Liver (tissue), 9 donors: ENCODE results near the gene LIMCH1. TPM values are rescaled to one million over a fixed set of nuclear protein-coding genes. Genes with fewer than 3 reads are reported as not detected.

Experiments
- DNase-seq: peaks from one replicate; pipeline ENCODE4 v3.0.0-alpha.2; 2017; ENCODE audit warnings: low spot score
- H3K27ac ChIP-seq, 2 donors: one replicate each; pipeline ENCODE4 v1.7.0; 2013; ENCODE audit warnings: inconsistent platforms in 2 of 2, low read length in 2 of 2, control low read depth in 1 of 2, low read depth in 1 of 2, mild to moderate bottlenecking in 1 of 2
- H3K27me3 ChIP-seq, 4 donors: one replicate each; pipeline versions ENCODE4 v1.6.1 to v1.7.0; 2013; ENCODE audit warnings: low read length in 3 of 4, inconsistent platforms in 1 of 4, mild to moderate bottlenecking in 1 of 4, moderate library complexity in 1 of 4; ENCODE audit not compliant: control insufficient read depth in 4 of 4, insufficient read depth in 4 of 4
- H3K36me3 ChIP-seq, 4 donors: one replicate each; pipeline versions ENCODE4 v1.6.1 to v1.7.0; 2013; ENCODE audit warnings: low read length in 3 of 4, mild to moderate bottlenecking in 3 of 4, low read depth in 1 of 4, moderate library complexity in 1 of 4; ENCODE audit not compliant: control insufficient read depth in 4 of 4, insufficient read depth in 3 of 4
- H3K4me1 ChIP-seq, 4 donors: one replicate each; pipeline versions ENCODE4 v1.6.1 to v1.7.0; 2013; ENCODE audit warnings: low read length in 3 of 4, mild to moderate bottlenecking in 3 of 4, moderate library complexity in 1 of 4; ENCODE audit not compliant: control insufficient read depth in 4 of 4, insufficient read depth in 4 of 4
- H3K4me3 ChIP-seq, 3 donors: one replicate each; pipeline versions ENCODE4 v1.6.1 to v1.7.0; 2013; ENCODE audit warnings: low read length in 3 of 3, control low read depth in 1 of 3, low read depth in 1 of 3, mild to moderate bottlenecking in 1 of 3
- H3K9ac ChIP-seq, 2 donors: one replicate each; pipeline ENCODE4 v1.7.0; 2013; ENCODE audit warnings: low read length in 2 of 2, mild to moderate bottlenecking in 2 of 2, moderate library complexity in 2 of 2, control low read depth in 1 of 2, low read depth in 1 of 2
- H3K9me3 ChIP-seq, 4 donors: one replicate each; pipeline versions ENCODE4 v1.6.1 to v1.7.0; 2013; ENCODE audit warnings: low read length in 3 of 4; ENCODE audit not compliant: control insufficient read depth in 4 of 4
- ATF3 ChIP-seq: IDR thresholded peaks from 2 replicates; pipeline ENCODE4 v1.6.1; 2016; ENCODE audit warnings: antibody characterized with exemption
- CTCF ChIP-seq: fragments of 150-350 bp; IDR thresholded peaks from 2 replicates; pipeline ENCODE4 v1.5.1; 2017; ENCODE audit warnings: improper control_type of control experiment, low read depth, low read length; ENCODE audit not compliant: missing input control
- EGR1 ChIP-seq, 2 donors: IDR thresholded peaks; 2 replicates each; pipeline ENCODE4 v1.6.1; 2016 to 2018; ENCODE audit warnings: antibody characterized with exemption in 2 of 2, low read depth in 2 of 2
- FOXA1 ChIP-seq: IDR thresholded peaks from 2 replicates; pipeline ENCODE4 v1.6.1; 2016; ENCODE audit warnings: antibody characterized with exemption
- FOXA2 ChIP-seq: IDR thresholded peaks from 2 replicates; pipeline ENCODE4 v1.6.1; 2016; ENCODE audit warnings: antibody characterized with exemption
- GABPA ChIP-seq, 2 donors: IDR thresholded peaks in 1 of 2; conservative IDR thresholded peaks in 1 of 2; 2 replicates each; pipeline ENCODE4 v1.6.1; 2016; ENCODE audit warnings: antibody characterized with exemption in 2 of 2, mild to moderate bottlenecking in 1 of 2, moderate library complexity in 1 of 2
- HNF4A ChIP-seq, 2 donors: conservative IDR thresholded peaks; 2 replicates each; pipeline ENCODE4 v1.6.1; 2016; ENCODE audit warnings: antibody characterized with exemption in 2 of 2, mild to moderate bottlenecking in 2 of 2
- HNF4G ChIP-seq: IDR thresholded peaks from 2 replicates; pipeline ENCODE4 v1.6.1; 2016; ENCODE audit warnings: antibody characterized with exemption
- JUND ChIP-seq, 2 donors: IDR thresholded peaks; 2 replicates each; pipeline ENCODE4 v1.6.1; 2016; ENCODE audit warnings: antibody characterized with exemption in 2 of 2
- MAX ChIP-seq: IDR thresholded peaks from 2 replicates; pipeline ENCODE4 v1.6.1; 2016; ENCODE audit warnings: antibody characterized with exemption
- NR2F2 ChIP-seq: IDR thresholded peaks from 2 replicates; pipeline ENCODE4 v1.6.1; 2016; ENCODE audit warnings: antibody characterized with exemption
- RAD21 ChIP-seq, 2 donors: IDR thresholded peaks; 2 replicates each; pipeline ENCODE4 v1.6.1; 2016; ENCODE audit warnings: antibody characterized with exemption in 2 of 2, mild to moderate bottlenecking in 2 of 2
- REST ChIP-seq: IDR thresholded peaks from 2 replicates; pipeline ENCODE4 v1.6.1; 2016; ENCODE audit warnings: antibody characterized with exemption, mild to moderate bottlenecking
- RXRA ChIP-seq, 2 donors: IDR thresholded peaks; 2 replicates each; pipeline ENCODE4 v1.6.1; 2017 to 2018; ENCODE audit warnings: antibody characterized with exemption in 2 of 2, mild to moderate bottlenecking in 1 of 2
- SP1 ChIP-seq: IDR thresholded peaks from 2 replicates; pipeline ENCODE4 v1.6.1; 2018; ENCODE audit warnings: antibody characterized with exemption, mild to moderate bottlenecking
- TAF1 ChIP-seq: conservative IDR thresholded peaks from 2 replicates; pipeline ENCODE4 v1.6.1; 2016; ENCODE audit warnings: antibody characterized with exemption, mild to moderate bottlenecking
- YY1 ChIP-seq: IDR thresholded peaks from 2 replicates; pipeline ENCODE4 v1.6.1; 2016; ENCODE audit warnings: antibody characterized with exemption, mild to moderate bottlenecking
- WGBS: extraction: QIAGEN DNeasy Blood & Tissue Kit; methylation state at CpG from one replicate; pipeline ENCODE4 v1.1.7; 2013; 5-methylcytosine and 5-hydroxymethylcytosine counted together
- polyA plus RNA-seq, 2 donors: library from polyadenylated mRNA; stranded (reverse) in 1 of 2; unstranded in 1 of 2; fragments of 200-250 nt in 1 of 2; fragments of >200 nt in 1 of 2; fragmentation: Nextera tagmentation in 1 of 2; extraction: Ambion mirVana in 1 of 2; gene quantifications; one replicate each; pipeline versions ENCODE4 v1.2.1 to v1.2.3, GENCODE V29; 2013 to 2015
- total RNA-seq, 2 donors: library from RNA; depleted of rRNA; stranded (reverse); fragments of >200 nt; gene quantifications; one replicate each; pipeline ENCODE4 v1.2.3, GENCODE V29; 2014
- donor health status: healthy.
- donor health status: healthy.
- donor health status: healthy.
- donor health status: healthy.
- donor health status: healthy.

Gene LIMCH1
- total and polyA plus RNA-seq, 4 donors: 2.0 to 30.6 (median 8.1) TPM

GRCh38 chr4:41575207-41575606 lies 37.2 kb downstream of the LIMCH1 start:
- no peak for TF ChIP-seq SP1
- TF ChIP-seq ATF3: no peak
- no peak for TF ChIP-seq EGR1 (IDR thresholded peaks at IDR 0.05; ENCODE audit: low read depth in 2 of 2)
- TF ChIP-seq MAX: no peak
- no peak for TF ChIP-seq GABPA (IDR thresholded peaks at IDR 0.05 in 1 of 2, conservative IDR thresholded peaks at IDR 0.05 in 1 of 2)
- TF ChIP-seq RXRA (IDR thresholded peaks at IDR 0.05): no peak
- no peak for TF ChIP-seq RAD21 (IDR thresholded peaks at IDR 0.05)
- no peak for TF ChIP-seq NR2F2
- no peak for TF ChIP-seq FOXA2
- TF ChIP-seq REST: no peak
- TF ChIP-seq TAF1: no peak
- no peak for TF ChIP-seq FOXA1
- H3K9me3 ChIP-seq: no peaks in the 10 kb centered on the region
- no peak overlapping the region for H3K27ac ChIP-seq
- no peaks in the 10 kb centered on the region for H3K36me3 ChIP-seq
- no peak for DNase-seq
- no peaks in the 10 kb centered on the region for H3K27me3 ChIP-seq
- no peak overlapping the region for H3K4me3 ChIP-seq
- no peaks in the 10 kb centered on the region for H3K4me1 ChIP-seq
- WGBS: 88% methylated on average over 4 of the region's 4 CpGs
- H3K9ac ChIP-seq: no peak overlapping the region

GRCh38 chr4:41575665-41576064 lies 37.7 kb downstream of the LIMCH1 start:
- H3K4me3 ChIP-seq: no peak overlapping the region
- no peaks in the 10 kb centered on the region for H3K9me3 ChIP-seq
- TF ChIP-seq MAX: no peak
- no peak for DNase-seq
- H3K9ac ChIP-seq: no peak overlapping the region
- no peaks in the 10 kb centered on the region for H3K4me1 ChIP-seq
- H3K27me3 ChIP-seq: no peaks in the 10 kb centered on the region
- 93% methylated on average over 1 of the region's 1 CpG for WGBS
- H3K27ac ChIP-seq: no peak overlapping the region
- no peaks in the 10 kb centered on the region for H3K36me3 ChIP-seq

- no peak for TF ChIP-seq RXRA (IDR thresholded peaks at IDR 0.05)
- TF ChIP-seq CTCF: no peak
- TF ChIP-seq RAD21 (IDR thresholded peaks at IDR 0.05): no peak
- no peak for TF ChIP-seq HNF4G
- no peak for TF ChIP-seq YY1
- TF ChIP-seq REST: no peak
- TF ChIP-seq TAF1: no peak
- TF ChIP-seq EGR1 (IDR thresholded peaks at IDR 0.05; ENCODE audit: low read depth in 2 of 2): no peak
- TF ChIP-seq FOXA1: no peak
- TF ChIP-seq JUND (IDR thresholded peaks at IDR 0.05): no peak
- TF ChIP-seq SP1: no peak
- no peak for TF ChIP-seq ATF3
- TF ChIP-seq MAX: no peak
- no peak for TF ChIP-seq NR2F2
- TF ChIP-seq HNF4A (conservative IDR thresholded peaks at IDR 0.05): no peak
- Histone ChIP-seq H3K9me3 (no peaks in the 10 kb centered on the region), H3K9ac (no peak overlapping the region), H3K36me3 (no peaks in the 10 kb centered on the region), H3K4me3 (no peak overlapping the region), H3K27ac (no peak overlapping the region), H3K27me3 (no peaks in the 10 kb centered on the region), H3K4me1 (no peaks in the 10 kb centered on the region)
- 96% methylated on average over 3 of the region's 3 CpGs for WGBS
- DNase-seq: no peak
Observed at GRCh38 chr4:41579043-41579442, 41.1 kb downstream of the LIMCH1 start.
